Activated naive CD4-positive, alpha-beta T cell treated with anti-CD3 and anti-CD28 coated beads for 36 hours (primary cell): ENCODE measurements around the gene MXRA8. TPM values are rescaled to one million over a fixed set of nuclear protein-coding genes. Genes with fewer than 3 reads are reported as not detected.

Source experiments
- CTCF ChIA-PET: fragments of 350-600 bp; sonication (Branson Sonifier 250); formaldehyde crosslinking; loops from one replicate; lab custom pipeline; 2021; ENCODE audit warnings: antibody characterized with exemption; lab: Charles Lee
- DNase-seq: peaks from one replicate; pipeline ENCODE4 v3.0.0-alpha.2; 2020
- H3K27ac Mint-ChIP-seq: one replicate; pipeline ENCODE4 v1.8.0; 2021; ENCODE audit warnings: mild to moderate bottlenecking, mixed read lengths
- H3K27me3 Mint-ChIP-seq: one replicate; pipeline ENCODE4 v1.8.0; 2021; ENCODE audit warnings: low read depth, mixed read lengths
- H3K36me3 Mint-ChIP-seq: one replicate; pipeline ENCODE4 v1.8.0; 2021; ENCODE audit warnings: low read depth, mixed read lengths
- H3K4me1 Mint-ChIP-seq: one replicate; pipeline ENCODE4 v1.8.0; 2021; ENCODE audit warnings: low read depth, mixed read lengths
- H3K4me3 Mint-ChIP-seq: one replicate; pipeline ENCODE4 v1.8.0; 2021; ENCODE audit warnings: mild to moderate bottlenecking, moderate library complexity, mixed read lengths
- H3K9me3 Mint-ChIP-seq: one replicate; pipeline ENCODE4 v1.8.0; 2021; ENCODE audit warnings: mixed read lengths
- intact Hi-C: fragments of 100-400 bp; cut with micrococcal nuclease; formaldehyde crosslinking; loops from one replicate; pipeline ENCODE4 v1.15.1; 2023
- total RNA-seq, 2 experiments: library from RNA; stranded (reverse); gene quantifications; one replicate each; pipeline ENCODE4 v1.2.3, GENCODE V29; 2021

MXRA8 gene
- total RNA-seq, 2 experiments from 2014 or later = 0.54 to 0.57 TPM

- H3K4me1 Mint-ChIP-seq = peaks cover 23% of the 10 kb centered on the region
- peak overlapping the region; percentile 53 for H3K27ac Mint-ChIP-seq
- CTCF ChIA-PET = no interaction called here
- no peak for DNase-seq
- H3K36me3 Mint-ChIP-seq = peaks cover 5% of the 10 kb centered on the region
- H3K9me3 Mint-ChIP-seq = no peaks in the 10 kb centered on the region
- H3K4me3 Mint-ChIP-seq = peak overlapping the region; percentile 76
- intact Hi-C loops = loop anchor here (1.0 to 5.0 kb wide), 9 partner anchors 15 to 309 kb away; partner anchors contain the start of genes AURKAIP1, B3GALT6, C1orf159 and CPTP
- no peaks in the 10 kb centered on the region for H3K27me3 Mint-ChIP-seq
These were observed 49.6 kb downstream of the MXRA8 start for GRCh38 chr1:1308756-1309250.

DNA sequence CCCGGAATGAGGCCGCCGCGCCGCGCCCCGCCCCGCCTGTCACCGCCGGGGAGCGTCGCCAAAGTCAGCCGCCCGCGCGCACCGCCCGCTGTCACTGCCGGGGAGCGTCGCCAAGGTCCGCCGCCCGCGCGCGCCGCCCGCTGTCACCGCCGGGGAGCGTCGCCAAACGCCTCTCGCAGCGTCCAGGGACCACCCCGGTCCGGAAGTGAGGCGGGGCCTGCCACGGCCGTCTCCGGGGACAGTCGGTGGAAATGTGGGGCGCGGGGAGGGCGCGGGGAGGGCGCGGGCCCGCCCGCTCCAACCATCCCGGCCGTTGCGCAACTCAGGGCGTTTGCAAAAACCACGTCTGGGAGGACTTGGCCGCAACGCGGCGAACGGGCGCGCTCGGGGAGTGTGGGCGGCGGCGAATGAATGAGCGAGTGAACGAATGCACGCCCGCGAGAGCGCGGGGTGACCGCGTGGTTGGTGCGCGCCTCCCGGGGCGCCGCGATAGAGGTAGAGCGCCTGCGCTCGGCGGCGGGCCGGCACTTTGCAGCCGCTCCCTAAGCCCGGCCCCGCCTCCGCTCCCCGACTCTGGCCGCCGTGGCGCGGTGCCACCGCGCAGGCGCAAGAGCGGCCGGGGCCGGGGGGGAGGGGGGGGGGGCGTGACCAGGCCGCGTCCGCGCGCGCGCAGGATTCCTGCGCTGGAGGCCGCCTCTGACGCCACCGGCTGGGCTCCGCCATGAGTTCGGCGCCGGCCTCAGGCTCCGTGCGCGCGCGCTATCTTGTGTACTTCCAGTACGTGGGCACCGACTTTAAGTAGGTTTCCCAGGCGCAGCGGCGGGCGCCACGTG lies 50.2 kb downstream of the MXRA8 start, which contains the start of the genes ACAP3 and PUSL1:
Gene ACAP3, minus strand, starts transcription at position 8 of the 833 bp plus-strand sequence. CDS start 115 bp downstream, outside the sequence.
Gene PUSL1, plus strand, starts transcription at position 675 of the 833 bp plus-strand sequence. Its CDS starts 47 bp downstream, at position 722.
- CTCF ChIA-PET = interaction anchor here (1.3 kb wide), 1 partner anchor 38 kb away, joined by 5 read pairs; no protein-coding TSS in a partner anchor
- H3K36me3 Mint-ChIP-seq = peaks cover 3% of the 10 kb centered on the region
- H3K4me1 Mint-ChIP-seq = peaks cover 23% of the 10 kb centered on the region
- intact Hi-C loops = loop anchor here (1.0 to 5.0 kb wide), 9 partner anchors 16 to 308 kb away; partner anchors contain the start of genes AURKAIP1, B3GALT6, C1orf159 and CPTP
- H3K9me3 Mint-ChIP-seq = no peaks in the 10 kb centered on the region
- DNase-seq = peak; percentile 88
- peak within 1 kb of the TSS; percentile 77 for H3K27ac Mint-ChIP-seq
- H3K27me3 Mint-ChIP-seq = no peaks in the 10 kb centered on the region
- H3K4me3 Mint-ChIP-seq = peak within 1 kb of the TSS; percentile 79

- H3K4me1 Mint-ChIP-seq = peaks cover 23% of the 10 kb centered on the region
- peak overlapping the region; percentile 78 for H3K4me3 Mint-ChIP-seq
- H3K9me3 Mint-ChIP-seq = no peaks in the 10 kb centered on the region
- no peak overlapping the region for H3K27ac Mint-ChIP-seq
- peaks cover 3% of the 10 kb centered on the region for H3K36me3 Mint-ChIP-seq
- no peak for DNase-seq
- CTCF ChIA-PET = interaction anchor here (1.3 kb wide), 1 partner anchor 39 kb away, joined by 5 read pairs; no protein-coding TSS in a partner anchor
- no peaks in the 10 kb centered on the region for H3K27me3 Mint-ChIP-seq
- intact Hi-C loops = loop anchor here (5.0 kb wide), 1 partner anchor 200 kb away; no protein-coding TSS in a partner anchor
These were observed 51.0 kb downstream of the MXRA8 start for GRCh38 chr1:1307261-1307922.

DNA sequence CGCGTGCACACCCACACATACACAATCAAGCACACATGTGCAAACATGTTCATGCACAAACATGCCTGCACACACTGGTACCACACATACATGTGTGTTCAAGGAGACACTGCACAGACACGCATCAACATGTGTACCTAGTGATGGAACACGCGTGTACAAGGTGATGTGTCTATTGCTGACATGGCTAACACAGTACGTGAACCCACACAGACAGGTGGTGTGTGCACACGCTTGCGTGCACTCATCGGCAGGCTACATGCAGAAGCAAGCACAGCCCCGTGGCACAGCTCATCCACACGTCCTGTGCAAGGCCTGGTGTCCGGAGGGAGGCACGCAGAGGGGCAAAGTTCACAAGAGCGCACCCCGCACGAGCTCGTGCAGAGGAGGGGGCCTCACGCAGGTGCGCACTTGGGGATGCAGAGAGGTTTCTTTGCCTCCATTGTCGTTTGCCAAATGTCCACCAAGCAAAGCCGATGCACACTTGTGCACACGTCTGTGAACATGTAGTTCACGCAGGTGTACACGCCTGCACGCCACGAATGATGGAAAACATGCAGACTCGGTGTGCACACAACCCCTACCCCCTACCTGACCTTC lies 51.6 kb downstream of the MXRA8 start:
- Mint-ChIP-seq H3K4me3 (peak overlapping the region; percentile 78), H3K27me3 (no peaks in the 10 kb centered on the region), H3K4me1 (peaks cover 23% of the 10 kb centered on the region), H3K27ac (no peak overlapping the region), H3K36me3 (peaks cover 3% of the 10 kb centered on the region), H3K9me3 (no peaks in the 10 kb centered on the region)
- intact Hi-C loops = loop anchor here (5.0 kb wide), 1 partner anchor 201 kb away; no protein-coding TSS in a partner anchor
- CTCF ChIA-PET = interaction anchor here (1.3 kb wide), 1 partner anchor 40 kb away, joined by 5 read pairs; no protein-coding TSS in a partner anchor
- DNase-seq = no peak

GRCh38 chr1:1306070-1306660 lies 52.2 kb downstream of the MXRA8 start:
- Mint-ChIP-seq H3K4me3 (peak overlapping the region; percentile 78), H3K9me3 (no peaks in the 10 kb centered on the region), H3K27ac (peak overlapping the region; percentile 54), H3K4me1 (peaks cover 23% of the 10 kb centered on the region), H3K36me3 (peaks cover 3% of the 10 kb centered on the region), H3K27me3 (no peaks in the 10 kb centered on the region)
- DNase-seq = peak; percentile 49
- CTCF ChIA-PET = interaction anchor here (1.2 kb wide), 1 partner anchor 242 kb away, joined by 4 read pairs; no protein-coding TSS in a partner anchor
- intact Hi-C loops = loop anchor here (5.0 kb wide), 1 partner anchor 201 kb away; no protein-coding TSS in a partner anchor

DNA sequence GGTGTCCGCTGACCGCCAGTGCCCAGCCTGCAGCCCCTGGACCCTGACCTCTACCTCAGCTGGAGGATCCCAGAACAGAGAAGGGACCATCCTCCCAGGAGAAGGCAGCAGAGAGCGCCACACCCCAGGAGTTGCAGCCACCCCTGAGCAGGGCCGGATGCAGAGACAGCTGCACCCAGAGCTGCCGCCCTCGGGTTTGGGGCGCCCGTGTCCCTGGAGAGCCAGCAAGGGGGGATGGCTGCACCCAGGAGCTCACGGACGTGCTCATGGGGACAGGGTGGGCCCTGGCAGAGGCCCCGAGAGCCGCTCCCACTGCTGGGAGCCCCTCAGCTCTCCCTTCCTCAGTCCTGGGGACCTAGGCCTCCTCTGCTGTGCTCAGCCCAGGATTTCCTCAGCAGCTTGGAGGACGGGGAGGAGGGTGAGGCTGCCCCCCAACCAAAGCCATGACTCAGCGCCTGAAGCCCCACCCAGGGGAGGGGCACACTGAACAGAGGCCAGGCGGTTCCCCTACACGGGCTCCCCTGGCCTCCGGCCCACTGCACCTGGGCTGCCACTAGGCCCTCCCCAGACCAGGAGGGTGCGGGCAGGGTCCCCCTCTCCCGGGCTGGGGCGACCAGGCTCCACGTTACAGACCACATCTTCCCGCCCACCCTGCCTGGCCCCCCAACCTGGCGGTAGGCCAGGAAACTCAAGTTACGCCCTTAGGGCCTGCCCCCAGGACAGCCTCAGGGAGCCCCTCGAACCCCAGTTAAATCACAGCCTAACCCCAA lies 52.9 kb downstream of the MXRA8 start:
- H3K4me1 Mint-ChIP-seq = peaks cover 21% of the 10 kb centered on the region
- peak; percentile 69 for DNase-seq
- CTCF ChIA-PET = interaction anchor here (0.6 to 1.2 kb wide), 3 partner anchors 66 to 288 kb away, joined by 3 to 4 read pairs (median 3); no protein-coding TSS in a partner anchor
- H3K27ac Mint-ChIP-seq = peak overlapping the region; percentile 54
- H3K4me3 Mint-ChIP-seq = peak overlapping the region; percentile 78
- no peaks in the 10 kb centered on the region for H3K36me3 Mint-ChIP-seq
- H3K27me3 Mint-ChIP-seq = no peaks in the 10 kb centered on the region
- H3K9me3 Mint-ChIP-seq = no peaks in the 10 kb centered on the region
- intact Hi-C loops = loop anchor here (1.0 to 5.0 kb wide), 2 partner anchors 67 to 202 kb away; no protein-coding TSS in a partner anchor

- CTCF ChIA-PET = interaction anchor here (0.6 to 1.2 kb wide), 2 partner anchors 241 to 289 kb away, joined by 3 to 4 read pairs; no protein-coding TSS in a partner anchor
These were observed 53.7 kb downstream of the MXRA8 start for GRCh38 chr1:1304331-1305299.

DNA sequence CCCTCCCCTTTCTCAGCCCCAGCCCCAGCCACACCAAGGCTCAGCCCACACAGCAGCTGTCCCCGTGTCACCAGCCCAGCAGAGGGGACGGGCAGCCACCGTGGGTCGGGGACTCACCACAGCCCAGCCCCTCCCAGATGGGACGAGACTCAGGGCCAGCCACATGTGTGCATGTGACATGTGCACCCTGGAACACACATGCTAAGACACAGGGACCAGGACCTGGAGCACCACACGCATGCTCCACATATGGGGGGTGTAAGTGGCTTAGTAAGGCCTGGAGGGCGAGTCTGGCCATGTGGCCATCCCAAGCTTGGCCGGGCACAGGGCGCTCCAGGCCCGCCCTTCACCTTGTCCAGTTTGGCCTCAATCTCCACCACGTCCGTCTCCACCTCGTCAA lies 54.6 kb downstream of the MXRA8 start:
- CTCF ChIA-PET = no interaction called here
- Mint-ChIP-seq H3K4me1 (peaks cover 21% of the 10 kb centered on the region), H3K9me3 (no peaks in the 10 kb centered on the region), H3K4me3 (no peak overlapping the region), H3K27ac (no peak overlapping the region), H3K36me3 (no peaks in the 10 kb centered on the region), H3K27me3 (no peaks in the 10 kb centered on the region)
- intact Hi-C loops = no loop called here
- DNase-seq = no peak

More at GRCh38 chr1:1304331-1305299, 53.7 kb downstream of the MXRA8 start:
- no peaks in the 10 kb centered on the region for H3K36me3 Mint-ChIP-seq
- H3K27ac Mint-ChIP-seq = no peak overlapping the region
- intact Hi-C loops = loop anchor here (1.0 to 5.0 kb wide), 2 partner anchors 68 to 203 kb away; no protein-coding TSS in a partner anchor
- no peak for DNase-seq
- H3K4me3 Mint-ChIP-seq = no peak overlapping the region
- no peaks in the 10 kb centered on the region for H3K9me3 Mint-ChIP-seq
- peaks cover 21% of the 10 kb centered on the region for H3K4me1 Mint-ChIP-seq
- H3K27me3 Mint-ChIP-seq = no peaks in the 10 kb centered on the region

DNA sequence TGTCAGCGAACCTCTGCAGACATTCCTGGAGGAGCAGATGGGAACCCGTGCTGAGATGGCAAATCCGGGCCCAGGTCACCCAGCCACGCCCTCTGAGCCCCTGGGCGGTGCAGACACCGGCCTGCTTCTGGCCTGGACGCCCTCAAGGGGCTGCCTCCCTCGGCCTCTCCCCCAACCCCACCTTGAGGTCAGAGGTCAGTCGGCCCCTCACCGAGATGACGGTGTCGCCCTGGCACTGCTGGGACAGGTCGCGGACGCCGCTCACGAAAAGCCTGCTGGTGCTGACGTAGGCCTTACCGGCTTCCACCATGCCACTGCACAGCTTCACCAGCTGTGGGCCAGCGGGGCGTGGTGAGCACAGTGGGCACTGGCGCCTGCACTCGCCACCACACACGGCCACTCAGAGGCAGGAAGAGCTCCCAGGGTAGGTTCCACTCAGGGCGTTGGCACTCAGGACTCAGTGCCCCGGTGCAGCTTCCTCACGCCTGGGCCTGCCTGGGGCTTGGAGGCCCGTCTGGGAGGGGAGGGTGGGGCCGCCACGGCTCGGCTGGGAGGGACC lies 55.3 kb downstream of the MXRA8 start:
- intact Hi-C loops = no loop called here
- no peaks in the 10 kb centered on the region for H3K9me3 Mint-ChIP-seq
- H3K36me3 Mint-ChIP-seq = no peaks in the 10 kb centered on the region
- no peaks in the 10 kb centered on the region for H3K27me3 Mint-ChIP-seq
- H3K27ac Mint-ChIP-seq = no peak overlapping the region
- no peak overlapping the region for H3K4me3 Mint-ChIP-seq
- CTCF ChIA-PET = no interaction called here
- H3K4me1 Mint-ChIP-seq = peaks cover 21% of the 10 kb centered on the region
- no peak for DNase-seq
